Hepatocyte (in vitro differentiated cells): ENCODE data around the gene BLVRB.

ENCODE experiments used
- CTCF ChIP-seq: fragments of 200-600 bp; sonication (generic); IDR thresholded peaks from 2 replicates; pipeline ENCODE4 v1.5.1; 2016; ENCODE audit warnings: antibody characterized with exemption, mild to moderate bottlenecking; ENCODE audit not compliant: poor library complexity
- EZH2 ChIP-seq: fragments of 200-600 bp; sonication (generic); IDR thresholded peaks from 2 replicates; pipeline ENCODE4 v1.6.1; 2016; ENCODE audit warnings: antibody characterized with exemption, mild to moderate bottlenecking, borderline replicate concordance
- EZH2phosphoT487 ChIP-seq: fragments of 200-600 bp; sonication (generic); IDR thresholded peaks from one replicate; pipeline ENCODE4 v1.6.1; 2018; ENCODE audit warnings: antibody characterized with exemption, mild to moderate bottlenecking, low read depth, moderate library complexity; ENCODE audit not compliant: unreplicated experiment, severe bottlenecking

- TF ChIP-seq CTCF (no peak), EZH2 (no peak), EZH2phosphoT487 (no peak)
Measured at GRCh38 chr19:40421993-40422747, 43.4 kb downstream of the BLVRB start.
